Measurements from ENCODE around the gene GTPBP4. TPM values are rescaled to one million over a fixed set of nuclear protein-coding genes. Genes with fewer than 3 reads are reported as not detected.

Gene GTPBP4
- total and polyA plus RNA-seq, 2 of the 13 experiments (the other 11 are each of a cell fraction or from before 2014, with no cell fraction given) = 24.1 to 85.5 TPM

DNA sequence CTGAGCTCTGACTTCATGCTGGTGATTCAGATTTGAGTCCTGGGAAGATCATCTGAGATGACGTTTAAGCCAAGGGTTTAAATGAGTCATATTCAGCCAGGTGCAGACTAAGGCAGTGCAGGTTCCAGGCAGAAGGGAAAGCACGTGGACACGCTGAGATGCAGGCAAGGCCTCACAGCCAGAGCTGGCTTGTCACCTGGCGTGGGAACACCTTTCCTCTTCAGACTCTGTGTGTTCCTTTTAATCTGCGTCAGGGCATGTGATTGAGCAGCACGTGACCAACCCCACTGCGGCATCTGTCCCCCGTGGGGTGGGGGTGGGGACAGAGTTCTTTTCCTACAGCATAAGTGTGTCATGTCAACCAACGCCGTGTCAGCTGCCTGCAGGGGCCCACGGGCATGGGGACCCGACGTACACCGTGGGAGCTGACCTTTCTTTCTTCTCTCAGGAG, 48.1 kb downstream of the GTPBP4 start (continued):
- TF ChIP-seq NFE2L1 (CRISPR knock-in tag; IDR thresholded peaks at IDR 0.05; ENCODE audit: borderline replicate concordance) (no peak), GATA4 (IDR thresholded peaks at IDR 0.05; ENCODE audit: borderline replicate concordance, low read depth) (no peak), NRL (CRISPR knock-in tag; IDR thresholded peaks at IDR 0.05; ENCODE audit: borderline replicate concordance) (no peak), NPAS2 (CRISPR knock-in tag; IDR thresholded peaks at IDR 0.05; ENCODE audit: borderline replicate concordance) (no peak)

DNA sequence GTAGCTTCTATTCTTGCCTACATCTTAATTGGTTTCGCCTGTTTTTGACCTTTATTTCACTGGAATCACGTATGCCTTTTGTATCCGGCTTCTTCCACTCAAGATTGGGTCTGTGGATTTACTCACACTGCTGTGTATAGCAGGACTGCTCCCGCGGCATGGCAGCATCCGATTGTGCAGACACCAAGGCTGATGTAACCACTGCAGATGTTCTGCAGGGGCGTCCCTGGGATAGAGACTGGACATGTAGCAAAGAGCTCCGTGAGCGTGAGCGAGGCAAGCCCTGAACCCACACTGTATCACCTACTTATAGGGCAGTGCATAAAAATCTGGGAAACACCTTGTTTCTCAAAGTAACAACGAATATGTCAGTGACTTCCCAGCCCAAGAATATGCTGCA, 48.9 kb downstream of the GTPBP4 start:
- FAIRE-seq = no peak
- Histone ChIP-seq H3K4me3 (replicated peaks in 1 of 3; ENCODE audit: insufficient read depth in 1 of 3, low read depth in 2 of 3, low read length in 3 of 3) (no peak overlapping the region), H3K9me3 (ENCODE audit: low read length) (no peaks in the 10 kb centered on the region), H3K27me3 (ENCODE audit: control insufficient read depth in 1 of 2, insufficient read depth in 2 of 2, low read length in 2 of 2) (no peaks in the 10 kb centered on the region), H3K4me1 (ENCODE audit: insufficient read depth, low read length) (no peaks in the 10 kb centered on the region), H3K4me2 (ENCODE audit: low read depth, low read length) (no peak overlapping the region), H4K20me1 (ENCODE audit: insufficient read depth, low read length) (peaks cover 15% of the 10 kb centered on the region; the same call in 1 of the 2 replicates), H3K9ac (ENCODE audit: insufficient read depth, low read depth, low read length) (no peak overlapping the region), H3K36me3 (replicated peaks in 1 of 2; ENCODE audit: control insufficient read depth in 1 of 2, insufficient read depth in 2 of 2, low read length in 2 of 2) (peaks cover 5 to 15% of the 10 kb centered on the region in 2 experiments; a peak in 3 of 5 replicates), H2AFZ (ENCODE audit: low read length) (no peak overlapping the region), H3K27ac (ENCODE audit: extremely low read length, insufficient read depth, low read length) (no peak overlapping the region), H3K79me2 (ENCODE audit: insufficient read depth, low read length) (no peaks in the 10 kb centered on the region)
- 77% methylated on average over 11 of the region's 11 CpGs for WGBS (ENCODE audit: low lambda C conversion rate)
- no peak for DNase-seq (ENCODE audit: low spot score)
- intact Hi-C loops (cut with micrococcal nuclease; ENCODE audit: unreplicated experiment) = no loop called here
- no TSS peak for BruUV-seq (replicated peaks)
- ChIA-PET CTCF (ENCODE audit: low intra/inter-chr PET ratio, low total read pairs) (no interaction called here), POLR2A (no interaction called here)
- ATAC-seq = peak; percentile 59
- in situ Hi-C loops (cut with HindIII; ENCODE audit: extremely low pct_ligation_motif_present, low pct_unique_long_range_greater_than_20kb) = no loop called here
- TF ChIP-seq MAX (IDR thresholded peaks at IDR 0.05) (no peak), HIVEP1 (CRISPR knock-in tag; IDR thresholded peaks at IDR 0.05) (no peak), ZFY (CRISPR knock-in tag; IDR thresholded peaks at IDR 0.05) (no peak), ZNF343 (CRISPR knock-in tag; IDR thresholded peaks at IDR 0.05) (no peak), U2AF1 (optimal IDR thresholded peaks at IDR 0.05; ENCODE audit: low read depth, low read length) (no peak), ZNF564 (CRISPR knock-in tag; IDR thresholded peaks at IDR 0.05) (no peak), ZBED4 (CRISPR knock-in tag; IDR thresholded peaks at IDR 0.05; ENCODE audit: borderline replicate concordance) (no peak), SAFB2 (CRISPR knock-in tag; IDR thresholded peaks at IDR 0.05; ENCODE audit: borderline replicate concordance, low read depth) (no peak), ELF1 (CRISPR knock-in tag; IDR thresholded peaks at IDR 0.05) (no peak), ZNF256 (CRISPR knock-in tag; conservative IDR thresholded peaks at IDR 0.05) (no peak), ZNF607 (CRISPR knock-in tag; IDR thresholded peaks at IDR 0.05; ENCODE audit: borderline replicate concordance) (no peak), ARHGAP35 (CRISPR knock-in tag; IDR thresholded peaks at IDR 0.05; ENCODE audit: borderline replicate concordance) (no peak)
- TF ChIP-seq, protein P1, sequence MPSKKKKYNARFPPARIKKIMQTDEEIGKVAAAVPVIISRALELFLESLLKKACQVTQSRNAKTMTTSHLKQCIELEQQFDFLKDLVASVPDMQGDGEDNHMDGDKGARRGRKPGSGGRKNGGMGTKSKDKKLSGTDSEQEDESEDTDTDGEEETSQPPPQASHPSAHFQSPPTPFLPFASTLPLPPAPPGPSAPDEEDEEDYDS (CRISPR knock-in tag; IDR thresholded peaks at IDR 0.05) = no peak
- TF ChIP-seq, protein P2, sequence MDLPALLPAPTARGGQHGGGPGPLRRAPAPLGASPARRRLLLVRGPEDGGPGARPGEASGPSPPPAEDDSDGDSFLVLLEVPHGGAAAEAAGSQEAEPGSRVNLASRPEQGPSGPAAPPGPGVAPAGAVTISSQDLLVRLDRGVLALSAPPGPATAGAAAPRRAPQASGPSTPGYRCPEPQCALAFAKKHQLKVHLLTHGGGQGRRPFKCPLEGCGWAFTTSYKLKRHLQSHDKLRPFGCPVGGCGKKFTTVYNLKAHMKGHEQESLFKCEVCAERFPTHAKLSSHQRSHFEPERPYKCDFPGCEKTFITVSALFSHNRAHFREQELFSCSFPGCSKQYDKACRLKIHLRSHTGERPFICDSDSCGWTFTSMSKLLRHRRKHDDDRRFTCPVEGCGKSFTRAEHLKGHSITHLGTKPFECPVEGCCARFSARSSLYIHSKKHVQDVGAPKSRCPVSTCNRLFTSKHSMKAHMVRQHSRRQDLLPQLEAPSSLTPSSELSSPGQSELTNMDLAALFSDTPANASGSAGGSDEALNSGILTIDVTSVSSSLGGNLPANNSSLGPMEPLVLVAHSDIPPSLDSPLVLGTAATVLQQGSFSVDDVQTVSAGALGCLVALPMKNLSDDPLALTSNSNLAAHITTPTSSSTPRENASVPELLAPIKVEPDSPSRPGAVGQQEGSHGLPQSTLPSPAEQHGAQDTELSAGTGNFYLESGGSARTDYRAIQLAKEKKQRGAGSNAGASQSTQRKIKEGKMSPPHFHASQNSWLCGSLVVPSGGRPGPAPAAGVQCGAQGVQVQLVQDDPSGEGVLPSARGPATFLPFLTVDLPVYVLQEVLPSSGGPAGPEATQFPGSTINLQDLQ (CRISPR knock-in tag; IDR thresholded peaks at IDR 0.05) = no peak

All from HepG2 (cell line).